Stimulated activated CD4-positive, alpha-beta T cell treated with anti-CD3 and anti-CD28 coated beads, TNF-alpha, amount 100 ng/mL, for 4 hours (primary cell): ENCODE results near the gene CDH4.
A peak's percentile ranks its signal among the peaks of the same experiment; 100 is the strongest.

ENCODE experiments used
- DNase-seq, 3 experiments: peaks; one replicate each; pipeline ENCODE4 v3.0.0-alpha.2; 2020; ENCODE audit warnings: low read depth in 3 of 3

Gene CDH4

DNA sequence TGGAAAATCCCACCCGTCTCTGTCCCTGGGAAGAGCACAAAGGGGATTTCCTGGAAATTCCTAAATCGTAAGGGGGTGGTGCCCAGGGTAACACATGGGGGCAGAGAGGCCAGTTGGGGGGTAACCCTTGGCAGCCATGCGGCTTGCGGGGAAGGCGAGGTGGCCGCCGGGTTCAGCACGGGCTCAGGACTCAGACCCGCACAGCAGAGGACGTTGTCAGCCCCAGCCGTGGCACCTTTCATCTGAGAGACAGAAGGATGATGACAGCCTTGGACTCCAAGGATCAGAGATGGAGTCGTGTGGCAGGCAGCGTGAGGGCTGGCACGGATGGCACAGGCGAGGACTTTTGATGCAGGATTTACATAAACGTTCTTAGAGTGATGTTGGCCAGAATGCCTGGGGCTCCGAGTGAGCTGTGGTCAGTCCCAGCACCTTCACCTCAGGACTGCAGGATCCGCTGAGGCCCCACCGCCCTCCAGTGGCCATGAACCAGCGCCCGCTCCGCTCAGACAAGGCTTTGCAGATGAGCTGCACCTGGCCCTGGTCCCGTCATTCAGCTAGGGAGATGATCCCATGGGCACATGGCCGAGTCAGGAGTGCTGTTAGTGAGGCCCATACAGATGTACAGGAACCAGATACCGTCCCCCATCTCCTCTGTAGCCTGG lies 623.3 kb downstream of the CDH4 start:
- DNase-seq: no peak

GRCh38 chr20:61875996-61876395 lies 623.9 kb downstream of the CDH4 start:
- DNase-seq: no peak

DNA sequence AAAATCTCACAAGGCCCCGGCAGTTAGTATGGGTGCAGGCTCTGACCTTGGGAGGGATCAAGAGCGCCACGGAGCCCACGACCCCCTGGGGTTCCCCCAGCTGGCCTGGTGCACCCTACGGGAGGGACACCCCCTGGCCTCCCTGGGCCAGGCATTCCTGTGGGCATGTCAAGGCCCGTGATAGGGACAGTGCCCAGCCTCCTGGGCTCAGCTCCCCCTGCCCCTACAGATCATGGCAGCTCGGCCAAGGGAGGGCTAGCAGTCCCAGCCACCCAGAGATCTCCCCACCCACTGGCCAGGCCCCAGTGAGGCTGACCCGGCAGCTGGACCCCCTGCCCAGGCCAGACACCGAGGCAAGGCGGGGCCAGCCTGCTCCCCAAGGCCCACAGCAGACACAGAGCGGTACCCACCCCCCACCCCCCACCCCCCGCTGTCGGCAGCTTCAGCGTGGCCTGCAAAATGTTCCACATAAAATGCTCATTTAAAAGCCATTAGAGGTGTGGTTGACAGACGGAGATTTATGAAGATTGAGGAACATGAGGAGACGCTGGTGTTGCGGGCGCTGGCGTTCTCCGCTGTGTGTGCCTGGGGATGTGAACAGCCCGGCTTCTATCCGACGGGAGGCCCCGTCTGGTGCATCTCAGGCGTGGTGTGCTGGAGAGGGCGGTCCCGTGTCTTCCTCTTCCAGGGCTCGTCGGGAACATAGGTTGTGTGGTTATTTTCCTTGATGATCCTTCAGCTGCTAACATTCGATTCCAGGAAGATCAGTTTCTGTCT lies 625.1 kb downstream of the CDH4 start:
- no peak for DNase-seq

GRCh38 chr20:61877776-61878477 lies 625.9 kb downstream of the CDH4 start:
- no peak for DNase-seq

- no peak for DNase-seq
Observed at GRCh38 chr20:61878478-61879302, 626.6 kb downstream of the CDH4 start.

DNA sequence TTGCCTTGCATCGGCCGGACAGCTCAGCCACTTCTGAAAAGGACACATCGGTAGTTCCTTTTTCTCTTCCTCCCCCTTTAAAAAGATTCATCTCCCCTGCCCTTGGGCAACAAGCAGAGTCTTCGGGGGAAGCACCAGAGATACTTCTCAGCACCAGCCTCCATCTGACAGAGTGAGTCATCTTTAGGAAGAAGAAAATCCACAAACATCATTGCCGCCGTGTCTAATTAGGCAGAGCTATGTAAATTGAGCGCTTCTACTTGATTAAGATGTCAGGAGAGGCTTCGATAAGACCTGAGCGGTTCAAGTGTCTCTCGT lies 627.2 kb downstream of the CDH4 start:
- no peak for DNase-seq

GRCh38 chr20:61879694-61880093 lies 627.6 kb downstream of the CDH4 start:
- DNase-seq: no peak

DNA sequence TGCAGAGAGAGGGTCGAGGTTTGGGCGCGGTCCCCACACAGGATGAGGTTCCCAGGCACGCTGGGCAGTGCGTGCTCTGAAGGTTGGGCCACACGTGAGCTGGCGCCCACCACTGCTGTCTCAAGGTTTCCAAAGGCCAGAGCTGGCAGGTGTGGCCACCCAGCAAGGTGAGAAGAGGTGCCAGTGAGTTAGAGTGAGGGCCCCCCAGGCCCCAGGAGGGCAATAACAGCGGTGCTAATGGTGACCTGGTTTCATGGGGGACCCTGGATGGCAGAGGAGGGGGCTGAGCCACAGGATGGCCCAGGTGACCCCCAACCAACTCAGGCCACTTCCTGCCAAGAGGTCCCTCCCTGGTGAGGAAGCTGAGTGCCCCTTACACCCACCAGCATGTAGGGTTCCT lies 628.6 kb downstream of the CDH4 start:
- DNase-seq: no peak

DNA sequence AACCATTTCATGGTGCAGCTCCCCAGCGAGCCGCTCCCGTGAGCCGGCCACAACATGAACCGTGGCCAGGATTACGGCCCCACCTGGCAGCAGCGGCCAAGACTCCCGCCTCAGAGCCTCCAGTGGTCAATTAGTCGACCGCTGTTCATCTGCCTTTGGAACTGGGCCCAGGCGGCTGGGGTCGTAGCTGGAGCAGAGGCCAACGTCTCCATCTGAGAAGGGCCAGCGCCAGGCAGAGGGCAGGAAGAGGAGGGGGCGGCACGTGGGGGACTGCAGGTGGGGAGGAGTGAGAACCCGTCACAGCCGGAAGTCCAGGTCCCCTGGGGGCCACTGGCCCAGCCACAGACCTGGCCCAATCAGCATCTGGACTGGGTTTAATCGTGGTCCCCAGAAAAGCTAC lies 629.4 kb downstream of the CDH4 start:
- DNase-seq: no peak

- DNase-seq: no peak
Observed at GRCh38 chr20:61881861-61882260, 629.8 kb downstream of the CDH4 start.

- DNase-seq: no peak
Observed at GRCh38 chr20:61882716-61883615, 630.9 kb downstream of the CDH4 start.

DNA sequence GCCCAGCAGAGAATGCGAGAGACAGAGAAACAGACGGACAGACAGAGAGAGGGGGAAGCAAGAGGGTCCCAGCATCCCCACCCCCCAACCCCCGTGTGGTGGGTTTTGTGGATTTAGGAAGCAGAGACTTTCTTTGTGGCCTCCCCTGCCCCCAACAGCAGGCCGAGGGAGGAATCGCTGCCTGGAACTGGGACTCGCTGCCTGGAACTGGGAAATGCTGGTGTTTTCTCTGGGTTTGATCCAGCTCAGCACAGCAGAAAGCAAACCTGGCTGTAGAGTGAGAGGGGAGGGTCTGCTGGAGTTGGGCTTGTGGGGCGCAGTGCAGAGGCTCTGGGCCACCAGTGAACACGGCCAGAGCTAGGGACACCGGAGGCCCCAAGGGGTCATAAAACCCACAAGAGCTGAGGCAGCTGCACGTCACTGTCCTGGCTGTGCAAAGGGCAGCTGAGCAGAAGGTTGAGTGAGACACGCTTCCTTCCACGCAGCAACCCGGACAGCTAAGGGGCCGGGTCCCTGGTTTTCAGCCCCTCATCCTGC lies 631.9 kb downstream of the CDH4 start:
- DNase-seq: no peak

DNA sequence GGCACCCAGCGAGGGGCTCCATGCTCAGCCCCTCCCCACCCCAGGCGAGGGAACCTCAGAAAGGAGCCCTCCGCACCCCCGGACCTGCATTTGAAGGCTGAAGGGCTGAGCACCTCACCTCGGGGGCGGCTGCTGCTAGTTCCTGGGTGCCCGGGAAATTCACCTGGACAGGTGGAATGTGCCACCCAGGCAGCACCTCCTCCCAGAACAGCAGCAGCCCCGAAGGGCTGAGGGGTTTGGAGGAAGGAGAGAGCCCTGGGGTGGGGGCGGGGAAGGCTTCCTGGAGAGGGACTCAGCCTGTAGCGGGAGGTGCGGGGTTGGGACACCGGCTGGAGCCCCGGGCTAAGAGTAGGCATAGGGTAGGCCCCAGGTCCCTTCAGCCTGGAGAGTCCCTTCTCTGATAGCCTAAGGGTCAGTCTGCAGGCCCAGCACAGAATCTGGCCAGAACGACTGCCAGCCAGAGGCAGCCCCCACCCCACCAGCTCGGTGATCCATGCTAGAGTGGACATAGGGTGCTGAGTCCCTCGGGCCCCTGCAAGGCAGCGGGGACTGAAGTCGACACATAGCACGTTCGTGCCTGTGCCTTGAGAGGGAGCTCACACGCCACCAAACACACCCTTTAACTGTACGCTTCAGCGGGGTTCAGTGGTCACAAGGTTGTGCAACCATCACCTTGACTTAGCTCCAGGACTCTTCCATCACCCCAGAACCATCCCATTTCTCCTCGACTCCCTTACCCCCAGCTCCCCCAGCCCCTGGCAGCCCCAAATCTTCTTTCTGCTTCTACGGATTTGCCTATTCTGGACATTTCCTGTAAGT lies 632.7 kb downstream of the CDH4 start:
- DNase-seq: no peak

DNA sequence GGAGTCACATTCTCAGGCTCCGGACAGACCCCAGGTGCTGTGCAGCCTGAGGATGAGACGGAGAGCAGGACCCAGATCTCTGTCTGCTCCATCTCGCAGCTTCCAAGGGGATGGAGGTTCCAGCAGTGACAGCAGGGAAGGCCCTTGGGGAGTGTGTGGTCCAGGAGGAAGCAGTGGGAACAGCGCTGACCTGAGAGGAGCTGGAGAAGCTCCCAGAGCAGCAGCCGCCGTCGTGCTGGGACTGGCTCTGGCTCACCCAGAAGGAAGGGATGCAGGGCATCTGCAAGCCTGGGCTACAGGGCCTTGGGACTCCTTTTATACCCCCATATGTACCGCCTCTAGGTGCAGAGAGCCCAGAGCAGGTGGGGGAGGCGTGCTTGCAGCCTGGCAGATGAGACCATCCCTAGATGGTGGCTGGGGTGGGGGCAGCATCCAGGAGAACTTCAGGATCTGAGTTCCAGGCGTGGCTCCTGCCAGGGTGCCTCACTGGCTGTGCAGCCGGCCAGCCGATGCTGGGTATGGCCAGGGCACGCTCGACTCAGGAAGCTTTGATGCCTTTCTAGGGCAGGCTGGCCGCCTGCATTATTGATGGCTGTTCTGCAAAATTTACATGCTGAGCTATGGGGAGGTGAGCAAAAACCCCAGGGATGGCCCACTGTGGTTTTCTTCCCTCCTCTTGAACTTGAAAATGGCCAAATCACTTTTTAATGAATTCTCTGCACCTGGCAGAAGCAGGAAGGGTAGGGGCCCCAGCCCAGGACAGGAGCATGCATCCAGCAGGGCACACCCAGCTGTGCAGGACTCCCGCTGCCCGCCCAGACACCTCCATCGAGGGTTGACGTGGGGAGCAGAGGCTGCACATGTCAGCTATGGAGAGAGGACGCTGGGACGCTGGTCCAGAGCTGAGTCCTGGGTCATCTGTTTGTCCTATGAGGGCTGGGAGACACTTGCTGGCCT lies 634.0 kb downstream of the CDH4 start:
- no peak for DNase-seq

- DNase-seq: peak in 2 of 3 experiments; percentile 5 to 20
Observed at GRCh38 chr20:61886721-61887595, 634.9 kb downstream of the CDH4 start.

DNA sequence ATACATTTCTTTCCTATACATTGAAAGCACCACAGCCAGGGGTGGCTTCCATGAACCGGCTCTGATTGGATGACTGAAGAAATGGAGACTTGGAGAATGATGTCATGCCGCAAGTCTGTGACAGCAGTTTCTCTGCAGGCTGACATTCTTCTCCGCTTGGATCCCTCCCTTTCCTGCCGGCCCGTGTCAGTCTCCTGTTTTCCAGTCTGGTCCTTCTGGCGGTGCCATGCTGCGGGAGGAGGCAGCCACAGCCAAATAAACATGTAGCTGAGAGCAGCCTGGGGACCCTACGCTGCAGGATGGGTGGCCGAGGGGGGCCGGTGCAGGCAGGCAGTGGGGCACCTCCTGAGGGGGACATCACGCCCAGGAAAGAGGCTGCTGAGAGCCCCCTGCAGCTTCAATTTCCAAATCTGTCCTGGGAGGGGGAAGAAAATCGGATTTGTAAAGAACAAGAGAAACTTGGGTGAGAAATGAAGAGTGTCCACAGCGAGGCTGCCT lies 635.6 kb downstream of the CDH4 start:
- DNase-seq: no peak

- no peak for DNase-seq
Observed at GRCh38 chr20:61888101-61888865, 636.2 kb downstream of the CDH4 start.
